Kidney (tissue), 14 donors: ENCODE data around the gene INPP5D. TPM values are rescaled to one million over a fixed set of nuclear protein-coding genes. Genes with fewer than 3 reads are reported as not detected.

ENCODE experiments used
- DNase-seq, 5 donors: peaks; one replicate each; pipeline ENCODE4 v3.0.0-alpha.2; 2013 to 2020
- FAIRE-seq: peaks from 2 replicates; lab custom pipeline; 2012; peaks lifted over from hg19 to GRCh38; lab: Jason Lieb, UNC
- H3K27ac ChIP-seq, 2 donors: one replicate each; pipeline ENCODE4 v1.7.0; 2013; ENCODE audit warnings: low read depth in 2 of 2, low read length in 2 of 2, inconsistent platforms in 1 of 2
- H3K27me3 ChIP-seq: one replicate; pipeline ENCODE4 v1.7.1; 2013; ENCODE audit warnings: low read length, inconsistent platforms; ENCODE audit not compliant: control insufficient read depth, insufficient read depth
- H3K36me3 ChIP-seq, 3 donors: one replicate each; pipeline versions ENCODE4 v1.7.0 to v1.7.1; 2013; ENCODE audit warnings: low read length in 3 of 3, control low read depth in 1 of 3, inconsistent platforms in 1 of 3; ENCODE audit not compliant: insufficient read depth in 3 of 3, control insufficient read depth in 2 of 3
- H3K4me1 ChIP-seq, 3 donors: one replicate each; pipeline versions ENCODE4 v1.7.0 to v1.7.1; 2013; ENCODE audit warnings: low read length in 3 of 3, inconsistent platforms in 1 of 3, low read depth in 1 of 3; ENCODE audit not compliant: control insufficient read depth in 2 of 3, insufficient read depth in 2 of 3
- H3K4me3 ChIP-seq, 3 donors: one replicate each; pipeline versions ENCODE4 v1.7.0 to v1.8.1; 2013; ENCODE audit warnings: low read length in 3 of 3, control low read depth in 1 of 3, inconsistent platforms in 1 of 3
- H3K9ac ChIP-seq, 3 donors: one replicate each; pipeline versions ENCODE4 v1.7.0 to v1.7.1; 2013; ENCODE audit warnings: low read length in 3 of 3, control low read depth in 1 of 3, inconsistent platforms in 1 of 3
- H3K9me3 ChIP-seq, 3 donors: one replicate each; pipeline versions ENCODE4 v1.7.0 to v1.7.1; 2013; ENCODE audit warnings: low read length in 3 of 3, control low read depth in 1 of 3, inconsistent platforms in 1 of 3; ENCODE audit not compliant: control insufficient read depth in 2 of 3, insufficient read depth in 1 of 3
- CTCF ChIP-seq: IDR thresholded peaks from 3 replicates; pipeline ENCODE4 v1.5.1; 2012; ENCODE audit warnings: mild to moderate bottlenecking, moderate library complexity, borderline replicate concordance; ENCODE audit not compliant: insufficient read depth; ENCODE audit errors: extremely low read depth
- intact Hi-C: fragments of 100-400 bp; cut with DNase I; formaldehyde crosslinking; loops from one replicate; pipeline ENCODE4 v1.11.1; 2022
- polyA plus RNA-seq: library from polyadenylated mRNA; stranded (reverse); fragments of 350-450 nt; fragmentation: Illumina TruSeq; extraction: RNeasy Lipid Tissue Mini Kit (QIAGEN cat#74804); gene quantifications from one replicate; pipeline ENCODE4 v1.2.3, GENCODE V29; 2014; ENCODE audit warnings: low read depth, low replicate concordance; ENCODE audit not compliant: insufficient read depth
- total RNA-seq: library from RNA; stranded (reverse); fragmentation: NEBNext Ultra II Directional; extraction: Animal tissue kit (Norgen Biotek cat#: 25700); gene quantifications from one replicate; pipeline ENCODE4 v1.2.1, GENCODE V29; 2021
- donor health status: control.
- donor health status: control.
- donor health status: control.
- donor health status: control.
- donor health status: control.
- donor health status: DM: yes; HTN: yes; CAD: no.
- donor health status: Normal renal cell carcinoma (clear cell type).

INPP5D gene
- total and polyA plus RNA-seq, 2 donors from 2014 or later, result 2.6 to 29.6 TPM

- intact Hi-C loops, result no loop called here
- H3K9ac ChIP-seq, result no peak overlapping the region
- H3K27me3 ChIP-seq, result no peaks in the 10 kb centered on the region
- H3K9me3 ChIP-seq, result no peaks in the 10 kb centered on the region
- H3K36me3 ChIP-seq, result no peaks in the 10 kb centered on the region
- H3K4me3 ChIP-seq, result no peak overlapping the region
- H3K4me1 ChIP-seq, result no peaks in the 10 kb centered on the region
- TF ChIP-seq CTCF, result no peak
- H3K27ac ChIP-seq, result no peak overlapping the region
- DNase-seq, result no peak
- no peak for FAIRE-seq
Observed at GRCh38 chr2:233023761-233024410, 36.3 kb upstream of the INPP5D start.

GRCh38 chr2:233025706-233026105, 34.4 kb upstream of the INPP5D start:
- intact Hi-C loops, result no loop called here
- Histone ChIP-seq H3K9me3 (no peaks in the 10 kb centered on the region), H3K36me3 (no peaks in the 10 kb centered on the region), H3K27ac (no peak overlapping the region), H3K27me3 (no peaks in the 10 kb centered on the region), H3K4me1 (no peaks in the 10 kb centered on the region), H3K4me3 (no peak overlapping the region), H3K9ac (no peak overlapping the region)
- FAIRE-seq (no peak), DNase-seq (no peak)
- no peak for TF ChIP-seq CTCF

GRCh38 chr2:233026198-233026813, 33.8 kb upstream of the INPP5D start:
- intact Hi-C loops, result no loop called here
- DNase-seq (no peak), FAIRE-seq (no peak)
- no peaks in the 10 kb centered on the region for H3K9me3 ChIP-seq
- H3K36me3 ChIP-seq, result no peaks in the 10 kb centered on the region
- H3K27me3 ChIP-seq, result no peaks in the 10 kb centered on the region
- no peak for TF ChIP-seq CTCF
- no peak overlapping the region for H3K4me3 ChIP-seq
- H3K27ac ChIP-seq, result no peak overlapping the region
- no peaks in the 10 kb centered on the region for H3K4me1 ChIP-seq
- H3K9ac ChIP-seq, result no peak overlapping the region

GRCh38 chr2:233029321-233029720, 30.8 kb upstream of the INPP5D start:
- DNase-seq (no peak), FAIRE-seq (no peak)
- Histone ChIP-seq H3K36me3 (no peaks in the 10 kb centered on the region), H3K9me3 (no peaks in the 10 kb centered on the region), H3K4me3 (no peak overlapping the region), H3K27me3 (no peaks in the 10 kb centered on the region), H3K4me1 (no peaks in the 10 kb centered on the region), H3K9ac (no peak overlapping the region), H3K27ac (no peak overlapping the region)
- TF ChIP-seq CTCF, result no peak
- intact Hi-C loops, result no loop called here
